SK-N-SH treated with all-trans-retinoic acid at 6 μM for 48 hours (cell line): Measurements from ENCODE around the gene CHI3L1.

Experiments
- ARNTL ChIP-seq: fragments of 450-650 bp; formaldehyde crosslinking; IDR thresholded peaks from 2 replicates; pipeline ENCODE4 v1.5.0; 2020; ENCODE audit warnings: low read depth, mild to moderate bottlenecking, moderate library complexity, borderline replicate concordance
- BACH2 ChIP-seq: fragments of 250-450 bp; sonication (Bioruptor Pico); IDR thresholded peaks from 2 replicates; pipeline ENCODE4 v1.9.0; 2021; ENCODE audit warnings: mild to moderate bottlenecking, borderline replicate concordance
- CREB5 ChIP-seq: fragments of 250-450 bp; sonication (Bioruptor Pico); IDR thresholded peaks from 2 replicates; pipeline ENCODE4 v1.5.1; 2020; ENCODE audit warnings: low read depth, mild to moderate bottlenecking, moderate library complexity
- CSRNP3 ChIP-seq: fragments of 250-450 bp; sonication (Bioruptor Pico); IDR thresholded peaks from 2 replicates; pipeline ENCODE4 v1.5.1; 2021; ENCODE audit warnings: mild to moderate bottlenecking, moderate library complexity
- ESRRG ChIP-seq: fragments of 250-450 bp; sonication (Bioruptor Pico); IDR thresholded peaks from 2 replicates; pipeline ENCODE4 v1.6.1; 2021; ENCODE audit warnings: mild to moderate bottlenecking
- GLIS3 ChIP-seq: fragments of 250-450 bp; sonication (Bioruptor Pico); IDR thresholded peaks from 2 replicates; pipeline ENCODE4 v1.5.0; 2020; ENCODE audit warnings: mild to moderate bottlenecking, moderate library complexity
- PATZ1 ChIP-seq: fragments of 250-450 bp; sonication (Bioruptor Pico); IDR thresholded peaks from 2 replicates; pipeline ENCODE4 v1.8.0; 2020; ENCODE audit warnings: mild to moderate bottlenecking, moderate library complexity, borderline replicate concordance
- POU6F1 ChIP-seq: fragments of 250-450 bp; sonication (Bioruptor Pico); IDR thresholded peaks from 2 replicates; pipeline ENCODE4 v1.8.0; 2021; ENCODE audit warnings: low read depth, mild to moderate bottlenecking, moderate library complexity, borderline replicate concordance
- PPARA ChIP-seq: fragments of 250-450 bp; sonication (Bioruptor Pico); IDR thresholded peaks from 2 replicates; pipeline ENCODE4 v1.5.0; 2020; ENCODE audit warnings: mild to moderate bottlenecking, borderline replicate concordance
- RARB ChIP-seq: fragments of 250-450 bp; sonication (Bioruptor Pico); IDR thresholded peaks from 2 replicates; pipeline ENCODE4 v1.8.0; 2021; ENCODE audit warnings: mild to moderate bottlenecking, moderate library complexity
- TCF4 ChIP-seq: fragments of 250-450 bp; sonication (Bioruptor Pico); IDR thresholded peaks from 2 replicates; pipeline ENCODE4 v1.8.0; 2021; ENCODE audit warnings: mild to moderate bottlenecking, moderate library complexity, borderline replicate concordance
- ZFP3 ChIP-seq: fragments of 250-450 bp; sonication (Bioruptor Pico); IDR thresholded peaks from 2 replicates; pipeline ENCODE4 v1.5.0; 2020; ENCODE audit warnings: mild to moderate bottlenecking, moderate library complexity
- ZFP30 ChIP-seq: fragments of 450-650 bp; formaldehyde crosslinking; IDR thresholded peaks from 2 replicates; pipeline ENCODE4 v1.5.0; 2022; ENCODE audit warnings: mild to moderate bottlenecking, moderate library complexity
- ZNF70 ChIP-seq: fragments of 450-650 bp; formaldehyde crosslinking; IDR thresholded peaks from 2 replicates; pipeline ENCODE4 v1.5.0; 2020; ENCODE audit warnings: mild to moderate bottlenecking, moderate library complexity

GRCh38 chr1:203166192-203166940 lies 20.1 kb downstream of the CHI3L1 start:
- TF ChIP-seq PPARA (CRISPR knock-in tag) (no peak), PATZ1 (CRISPR knock-in tag) (no peak), ZFP30 (CRISPR knock-in tag) (no peak), ARNTL (CRISPR knock-in tag) (no peak), CREB5 (no peak), RARB (CRISPR knock-in tag) (no peak), ZFP3 (no peak), POU6F1 (CRISPR knock-in tag) (no peak), ESRRG (CRISPR knock-in tag) (no peak), BACH2 (no peak), TCF4 (CRISPR knock-in tag) (no peak), ZNF70 (CRISPR knock-in tag) (no peak), GLIS3 (CRISPR knock-in tag) (no peak), CSRNP3 (CRISPR knock-in tag) (no peak)
